A549 (cell line): ENCODE results near the gene KCNE4.

Experiments used
- BHLHE40 ChIP-seq: IDR thresholded peaks from 2 replicates; pipeline ENCODE4 v1.6.1; 2012; ENCODE audit warnings: low read depth, low read length, inconsistent platforms
- CEBPB ChIP-seq, 2 experiments: fragments of >200 bp in 1 of 2; sonication (Bioruptor Twin) in 1 of 2; formaldehyde crosslinking in 1 of 2; IDR thresholded peaks; 2 replicates each; pipeline ENCODE4 v1.6.1; 2012 to 2016
- CTCF ChIP-seq: fragments of >200 bp; sonication (Bioruptor Twin); formaldehyde crosslinking; IDR thresholded peaks from 3 replicates; pipeline ENCODE4 v1.5.1; 2016
- KDM5A ChIP-seq: fragments of 200-600 bp; sonication (generic); IDR thresholded peaks from 2 replicates; pipeline ENCODE4 v1.6.1; 2016; ENCODE audit warnings: antibody characterized with exemption, mild to moderate bottlenecking
- PBX3 ChIP-seq: IDR thresholded peaks from 2 replicates; pipeline ENCODE4 v1.6.1; 2012
- POLR2A ChIP-seq: IDR thresholded peaks from 2 replicates; pipeline ENCODE4 v1.6.1; 2012; ENCODE audit warnings: mild to moderate bottlenecking, low read length
- POLR2AphosphoS2 ChIP-seq: conservative IDR thresholded peaks from 2 replicates; pipeline ENCODE4 v1.6.1; 2012; ENCODE audit warnings: low read length, improper control_type of control experiment, inconsistent platforms
- RAD21 ChIP-seq, 2 experiments: fragments of >200 bp in 1 of 2; sonication (Bioruptor Twin) in 1 of 2; formaldehyde crosslinking in 1 of 2; IDR thresholded peaks in 1 of 2; conservative IDR thresholded peaks in 1 of 2; 2 replicates in 1 of 2; 3 replicates in 1 of 2; pipeline ENCODE4 v1.6.1; 2012 to 2018; ENCODE audit warnings: inconsistent platforms in 1 of 2
- RFX5 ChIP-seq: fragments of 450-650 bp; IDR thresholded peaks from 2 replicates; pipeline ENCODE4 v1.7.1; 2014; ENCODE audit warnings: antibody characterized with exemption, mild to moderate bottlenecking, moderate library complexity
- RNF2 ChIP-seq: fragments of 200-600 bp; sonication (generic); IDR thresholded peaks from 2 replicates; pipeline ENCODE4 v1.6.1; 2016; ENCODE audit warnings: low read depth, mild to moderate bottlenecking, antibody characterized with exemption, moderate library complexity, borderline replicate concordance
- USF2 ChIP-seq: fragments of 450-650 bp; IDR thresholded peaks from 2 replicates; pipeline ENCODE4 v1.6.1; 2014; ENCODE audit warnings: antibody characterized with exemption
- ZFP36 ChIP-seq: fragments of 450-650 bp; IDR thresholded peaks from 2 replicates; pipeline ENCODE4 v1.6.1; 2014; ENCODE audit warnings: borderline replicate concordance; ENCODE audit not compliant: partially characterized antibody

- TF ChIP-seq USF2 (no peak), CTCF (no peak), POLR2A (no peak), RFX5 (no peak), PBX3 (no peak), POLR2AphosphoS2 (no peak), CEBPB (IDR thresholded peaks at IDR 0.05) (no peak), RNF2 (no peak), ZFP36 (no peak), RAD21 (conservative IDR thresholded peaks at IDR 0.05 in 1 of 2, IDR thresholded peaks at IDR 0.05 in 1 of 2) (no peak), BHLHE40 (no peak), KDM5A (no peak)
These were observed 24.6 kb downstream of the KCNE4 start for GRCh38 chr2:223076573-223076972.
